Panc1 (cell line): ENCODE measurements around the gene MUC3A. TPM values are rescaled to one million over a fixed set of nuclear protein-coding genes. Genes with fewer than 3 reads are reported as not detected.
A peak's percentile ranks its signal among the peaks of the same experiment; 100 is the strongest.
"Not testable (repeated sequence)": the region's sequence is repeated elsewhere in the genome, so short reads cannot be mapped to it uniquely, and the experiment has no call there.

Experiments
- ATAC-seq: fragments of 200-7000 bp; cut with Tn5 transposase; 2 replicates; pipeline ENCODE4 v1.9.1; 2020; ENCODE audit warnings: mild to moderate bottlenecking, moderate library complexity
- BruUV-seq: library from RNA; stranded (reverse); fragments of 400-500 nt; replicated peaks from 2 replicates; lab custom pipeline; 2021; lab: Mats Ljungman, UMichigan
- CTCF ChIA-PET: fragments of 300-600 bp; sonication (Branson Sonifier 250); formaldehyde crosslinking; loops from one replicate; lab custom pipeline; 2022; ENCODE audit warnings: antibody characterized with exemption; lab: Charles Lee
- POLR2A ChIA-PET: fragments of 300-600 bp; sonication (Branson Sonifier 250); formaldehyde crosslinking; loops from one replicate; lab custom pipeline; 2022; ENCODE audit warnings: antibody characterized with exemption; lab: Charles Lee
- DNase-seq: peaks from one replicate; pipeline ENCODE4 v3.0.0-alpha.2; 2010; ENCODE audit warnings: low read depth, low spot score
- H3K27ac ChIP-seq: 2 replicates; pipeline ENCODE4 v1.5.1; 2011; ENCODE audit warnings: mild to moderate bottlenecking, low read length, inconsistent platforms
- H3K27me3 ChIP-seq: fragments of 200-500 bp; sonication (Bioruptor generic); 2 replicates; pipeline ENCODE4 v1.6.0; 2014; ENCODE audit warnings: low read length, inconsistent platforms; ENCODE audit not compliant: control insufficient read depth, insufficient read depth
- H3K36me3 ChIP-seq: fragments of 200-500 bp; sonication (Bioruptor generic); 2 replicates; pipeline ENCODE4 v1.5.1; 2014; ENCODE audit warnings: inconsistent platforms, mild to moderate bottlenecking, low read length, moderate library complexity; ENCODE audit not compliant: control insufficient read depth, insufficient read depth
- H3K4me1 ChIP-seq: 2 replicates; pipeline ENCODE4 v1.5.1; 2011; ENCODE audit warnings: inconsistent platforms, mild to moderate bottlenecking, low read length, moderate library complexity; ENCODE audit not compliant: control insufficient read depth, insufficient read depth
- H3K4me3 ChIP-seq, 2 experiments: 2 replicates each; pipeline ENCODE4 v1.5.1; 2011 to 2012; ENCODE audit warnings: low read depth in 2 of 2, low read length in 2 of 2, mild to moderate bottlenecking in 2 of 2, inconsistent platforms in 1 of 2, moderate library complexity in 1 of 2
- H3K9me3 ChIP-seq: fragments of 200-500 bp; sonication (Bioruptor generic); 2 replicates; pipeline ENCODE4 v1.5.1; 2014; ENCODE audit warnings: low read depth, mild to moderate bottlenecking, inconsistent platforms, low read length, moderate library complexity; ENCODE audit not compliant: control insufficient read depth, insufficient read depth
- CTCF ChIP-seq: fragments of 450-650 bp; IDR thresholded peaks from 2 replicates; pipeline ENCODE4 v1.5.1; 2017; ENCODE audit warnings: mild to moderate bottlenecking
- POLR2AphosphoS5 ChIP-seq: IDR thresholded peaks from 2 replicates; pipeline ENCODE4 v1.6.1; 2012; ENCODE audit warnings: mild to moderate bottlenecking, low read depth, low read length, moderate library complexity
- REST ChIP-seq, 2 experiments: IDR thresholded peaks; 2 replicates each; pipeline ENCODE4 v1.6.1; 2011 to 2012; ENCODE audit warnings: low read depth in 2 of 2, control low read depth in 1 of 2, low read length in 1 of 2, mild to moderate bottlenecking in 1 of 2, moderate library complexity in 1 of 2; ENCODE audit not compliant: insufficient read depth in 1 of 2
- SIN3A ChIP-seq: IDR thresholded peaks from 2 replicates; pipeline ENCODE4 v1.6.1; 2012; ENCODE audit warnings: low read depth, mild to moderate bottlenecking, low read length, moderate library complexity, borderline replicate concordance; ENCODE audit not compliant: insufficient read depth
- TCF7L2 ChIP-seq: IDR thresholded peaks from 2 replicates; pipeline ENCODE4 v1.6.1; 2011; ENCODE audit warnings: mild to moderate bottlenecking, low read depth, low read length, inconsistent platforms
- in situ Hi-C: cut with HindIII; loops from 2 replicates; pipeline ENCODE4 v1.10.0; 2016; ENCODE audit warnings: low sequenced_read_pairs, low pct_unique_long_range_greater_than_20kb
- intact Hi-C: fragments of 100-400 bp; cut with micrococcal nuclease; formaldehyde crosslinking; loops from one replicate; pipeline ENCODE4 v1.10.0; 2022; ENCODE audit not compliant: unreplicated experiment
- total RNA-seq: library from RNA; stranded (reverse); gene quantifications from one replicate; pipeline ENCODE4 v1.2.1, GENCODE V29; 2021; ENCODE audit not compliant: unreplicated experiment

MUC3A gene
- total RNA-seq, 1 experiment from 2014 or later = 24.7 TPM

GRCh38 chr7:100978300-100978699 lies 29.0 kb downstream of the MUC3A start:
- DNase-seq (no peak), ATAC-seq (no peak)
- no peaks in the 10 kb centered on the region for H3K27me3 ChIP-seq
- TF ChIP-seq REST (IDR thresholded peaks at IDR 0.05; ENCODE audit: insufficient read depth in 1 of 2, low read depth in 2 of 2, low read length in 1 of 2) = no peak
- TF ChIP-seq SIN3A = no peak
- TF ChIP-seq POLR2AphosphoS5 = no peak
- no peak for TF ChIP-seq TCF7L2
- TF ChIP-seq CTCF = no peak
- no peaks in the 10 kb centered on the region for H3K4me1 ChIP-seq
- ChIA-PET POLR2A (no interaction called here), CTCF (interaction anchor here (0.6 kb wide), 1 partner anchor 254 kb away, joined by 6 read pairs; no protein-coding TSS in a partner anchor)
- no peaks in the 10 kb centered on the region for H3K36me3 ChIP-seq
- H3K27ac ChIP-seq = no peak overlapping the region
- no peak overlapping the region for H3K4me3 ChIP-seq
- intact Hi-C loops = no loop called here
- H3K9me3 ChIP-seq = no peaks in the 10 kb centered on the region
- in situ Hi-C loops = no loop called here
- BruUV-seq = no TSS peak

GRCh38 chr7:100983451-100984187 lies 34.3 kb downstream of the MUC3A start:
- intact Hi-C loops = no loop called here
- H3K4me1 ChIP-seq = peaks cover 5% of the 10 kb centered on the region
- no TSS peak for BruUV-seq
- H3K27me3 ChIP-seq = no peaks in the 10 kb centered on the region
- ChIA-PET CTCF (no interaction called here), POLR2A (no interaction called here)
- in situ Hi-C loops = no loop called here
- H3K27ac ChIP-seq = peak overlapping the region; percentile 11; the same call in 1 of the 2 replicates
- no peaks in the 10 kb centered on the region for H3K36me3 ChIP-seq
- H3K9me3 ChIP-seq = no peaks in the 10 kb centered on the region
- peak; percentile 13 for DNase-seq
- peak; percentile 80 for ATAC-seq
- TF ChIP-seq CTCF (no peak), TCF7L2 (0 out of 2 replicates have a peak, but pooled peaks have one; percentile 20)
- no peak overlapping the region for H3K4me3 ChIP-seq

GRCh38 chr7:100984241-100984918 lies 35.0 kb downstream of the MUC3A start:
- ATAC-seq, BruUV-seq, DNase-seq, H3K4me1 ChIP-seq, H3K27me3 ChIP-seq, H3K36me3 ChIP-seq, intact Hi-C loops, POLR2A ChIA-PET, H3K4me3 ChIP-seq, in situ Hi-C loops, H3K9me3 ChIP-seq, CTCF ChIA-PET: not testable (repeated sequence)
- H3K27ac ChIP-seq = peak overlapping the region; percentile 11; the same call in 1 of the 2 replicates

- H3K9me3 ChIP-seq, H3K4me1 ChIP-seq, H3K36me3 ChIP-seq, H3K4me3 ChIP-seq, in situ Hi-C loops, DNase-seq, intact Hi-C loops, H3K27ac ChIP-seq, POLR2A ChIA-PET, CTCF ChIA-PET, ATAC-seq, BruUV-seq, H3K27me3 ChIP-seq: not testable (repeated sequence)
These were observed 35.9 kb downstream of the MUC3A start for GRCh38 chr7:100985033-100985797.
